HUDEP-2 (cell line): ENCODE results near the gene PGLYRP1.

ENCODE experiments used
- DNase-seq, 76 experiments: peaks; one replicate each; lab custom pipeline; 2025; ENCODE audit not compliant: unreplicated experiment in 76 of 76; lab: John Stamatoyannopoulos, UW

Gene PGLYRP1

DNA sequence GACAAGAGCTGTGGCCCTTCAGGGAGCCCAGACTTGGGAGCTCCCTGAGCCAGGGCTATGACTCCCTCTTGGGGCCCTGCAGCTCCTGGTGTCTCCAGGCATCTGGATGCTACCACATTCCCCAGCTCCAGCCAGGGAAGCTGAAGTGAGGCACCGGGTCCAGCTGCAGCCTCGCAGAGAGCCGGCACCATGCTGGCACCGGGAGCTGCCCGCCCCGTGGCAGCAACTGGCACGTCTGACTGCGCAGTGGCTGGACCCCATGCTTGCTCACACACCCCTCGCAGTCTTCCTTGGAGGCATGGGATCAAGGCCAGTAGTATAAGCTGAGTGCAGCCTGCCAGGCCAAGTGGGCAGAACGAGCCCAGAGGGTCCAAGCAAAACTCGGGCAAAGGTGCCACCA is 10.5 kb upstream of the PGLYRP1 start:
- no peak for DNase-seq

GRCh38 chr19:46032597-46033025 is 9.8 kb upstream of the PGLYRP1 start:
- DNase-seq = no peak

- no peak for DNase-seq
These were observed 9.1 kb upstream of the PGLYRP1 start for GRCh38 chr19:46031781-46032596.

DNA sequence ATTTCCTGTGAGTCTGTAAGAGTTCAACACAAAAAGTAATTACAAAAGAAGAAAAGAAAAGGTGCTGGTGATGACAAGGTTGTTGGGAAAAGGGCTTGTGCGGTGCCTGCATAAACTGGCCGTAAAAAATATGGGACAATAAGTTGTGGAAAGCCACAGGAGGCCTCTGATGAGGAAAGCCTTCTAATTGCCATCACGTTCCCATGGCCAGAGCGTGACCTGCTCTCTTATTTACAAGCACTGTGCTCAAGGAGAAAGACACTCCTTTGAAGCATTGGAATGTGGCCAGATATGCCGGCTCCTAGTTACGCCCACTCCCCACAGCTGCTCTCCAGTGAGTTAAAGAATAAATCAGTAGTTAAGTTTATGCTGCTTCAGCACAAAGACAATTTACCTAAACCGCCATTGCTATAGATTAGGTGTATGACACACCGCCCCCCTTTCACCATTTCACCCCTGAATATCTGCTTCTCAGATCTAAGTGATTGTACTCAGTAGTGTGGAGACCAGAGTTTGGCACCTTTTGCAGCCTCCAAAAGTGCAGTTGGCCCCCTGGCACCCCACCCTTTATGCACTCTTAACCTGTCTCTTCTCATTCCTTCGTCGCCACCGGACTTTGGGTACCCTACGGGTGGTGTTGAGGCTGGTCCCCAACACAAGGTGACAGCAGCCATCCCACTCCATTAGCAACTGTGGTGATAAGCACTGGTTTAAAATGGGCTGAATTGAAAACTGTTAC is 8.1 kb upstream of the PGLYRP1 start:
- no peak for DNase-seq

DNA sequence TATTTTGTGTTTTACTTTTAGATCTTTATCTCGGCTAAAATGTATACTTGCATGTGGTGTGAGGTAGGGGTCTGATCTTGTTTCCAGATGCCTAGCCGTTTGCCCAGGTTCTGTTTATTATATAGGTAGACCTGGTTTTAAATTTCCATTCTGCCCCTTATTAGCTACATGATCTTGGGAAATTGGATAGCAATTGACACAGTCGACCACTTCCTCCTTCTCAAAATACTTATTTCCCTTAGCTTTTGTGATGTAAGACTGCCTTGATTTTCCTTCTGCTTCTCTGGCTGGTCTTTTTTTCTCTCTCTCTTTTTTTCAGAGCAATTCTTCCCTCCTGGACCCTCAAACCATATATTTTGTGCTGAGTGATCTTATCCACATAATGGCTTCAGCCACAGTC is 3.0 kb upstream of the PGLYRP1 start:
- no peak for DNase-seq

GRCh38 chr19:46023311-46023779 is 492 bp upstream of the PGLYRP1 start:
- DNase-seq = no peak

DNA sequence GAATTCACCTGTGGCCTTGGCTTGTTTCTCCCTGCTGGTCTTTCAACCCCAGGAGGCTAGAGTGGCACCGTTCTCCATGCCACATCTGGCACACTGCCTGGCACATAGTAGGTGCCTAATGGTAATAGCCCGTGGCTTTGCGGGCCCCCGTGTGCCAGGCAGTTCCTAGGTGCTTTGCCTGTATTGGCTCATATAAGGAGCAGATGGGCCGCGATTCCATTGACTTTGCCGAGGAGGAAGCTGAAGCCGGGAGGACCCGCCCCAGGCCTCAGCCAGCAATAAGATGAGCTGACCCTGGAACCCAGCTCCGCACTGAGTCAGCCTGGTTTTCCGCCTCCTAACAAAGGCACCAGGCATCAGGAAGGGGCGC is 807 bp downstream of the PGLYRP1 start:
- no peak for DNase-seq

- no peak for DNase-seq
These were observed 1.3 kb downstream of the PGLYRP1 start for GRCh38 chr19:46021531-46022041.

DNA sequence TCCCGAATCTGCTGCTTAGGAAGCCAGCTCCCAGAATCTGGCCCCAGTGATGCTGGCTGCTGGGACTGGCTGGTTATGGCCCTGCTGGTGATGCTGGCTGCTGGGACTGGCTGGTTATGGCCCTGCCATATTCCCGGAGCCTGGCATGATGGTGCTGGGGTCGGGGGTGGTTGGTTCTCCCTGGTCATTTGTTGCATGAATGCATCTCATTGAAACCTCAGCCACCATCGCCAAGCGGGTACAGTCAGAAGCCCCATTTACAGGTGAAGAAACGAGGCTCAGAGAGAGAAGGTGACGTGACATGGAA is 2.1 kb downstream of the PGLYRP1 start:
- no peak for DNase-seq

GRCh38 chr19:46019270-46019669 is 3.6 kb downstream of the PGLYRP1 start:
- DNase-seq = no peak

DNA sequence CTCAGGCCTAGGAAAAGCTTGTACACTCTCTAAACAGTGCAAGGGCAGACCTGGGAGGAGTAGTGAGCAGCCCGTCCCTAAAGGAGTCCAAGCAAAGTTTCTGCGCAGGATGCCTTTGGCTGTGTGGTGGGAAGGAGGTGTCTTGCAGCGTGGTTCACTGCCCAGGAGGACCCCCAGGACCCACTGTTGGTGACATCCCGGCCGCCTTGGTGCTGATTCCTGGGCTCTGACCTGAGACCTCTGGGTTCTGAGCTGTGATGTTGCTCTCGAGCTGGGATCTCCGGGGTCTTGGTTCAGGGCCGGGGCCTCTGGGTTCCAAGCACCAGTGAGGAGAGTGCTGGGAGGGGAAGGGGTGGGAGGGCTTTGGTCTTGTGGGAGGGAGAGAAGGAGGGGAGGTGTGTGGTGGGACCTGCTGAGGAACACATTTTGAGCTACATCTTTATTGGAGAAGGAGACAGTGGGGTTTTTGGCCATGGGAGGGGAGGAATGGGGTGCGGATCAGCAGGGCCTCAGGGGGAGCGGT is 4.1 kb downstream of the PGLYRP1 start:
- no peak for DNase-seq

- DNase-seq = no peak
These were observed 4.8 kb downstream of the PGLYRP1 start for GRCh38 chr19:46017874-46018675.

DNA sequence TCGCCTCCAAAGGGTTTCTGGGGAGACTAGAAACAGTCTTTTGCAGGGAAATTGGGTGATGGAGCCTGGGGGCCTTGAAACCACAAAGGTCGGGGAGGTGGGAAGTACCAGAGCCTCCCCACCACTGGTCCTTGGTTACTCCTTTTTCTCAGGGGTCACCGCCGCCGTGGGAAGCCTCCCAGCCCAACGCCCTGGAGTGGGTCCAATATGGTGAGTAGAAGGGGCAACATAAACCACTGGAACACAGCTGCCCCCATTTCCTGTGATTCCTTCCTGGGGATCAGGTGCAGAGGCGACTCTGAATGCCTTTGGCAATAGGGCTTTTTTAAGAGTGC is 5.8 kb downstream of the PGLYRP1 start:
- no peak for DNase-seq

- DNase-seq = peak in 72 of 76 experiments; percentile 7 to 92 (median 74)
These were observed 6.3 kb downstream of the PGLYRP1 start for GRCh38 chr19:46016426-46017094.

DNA sequence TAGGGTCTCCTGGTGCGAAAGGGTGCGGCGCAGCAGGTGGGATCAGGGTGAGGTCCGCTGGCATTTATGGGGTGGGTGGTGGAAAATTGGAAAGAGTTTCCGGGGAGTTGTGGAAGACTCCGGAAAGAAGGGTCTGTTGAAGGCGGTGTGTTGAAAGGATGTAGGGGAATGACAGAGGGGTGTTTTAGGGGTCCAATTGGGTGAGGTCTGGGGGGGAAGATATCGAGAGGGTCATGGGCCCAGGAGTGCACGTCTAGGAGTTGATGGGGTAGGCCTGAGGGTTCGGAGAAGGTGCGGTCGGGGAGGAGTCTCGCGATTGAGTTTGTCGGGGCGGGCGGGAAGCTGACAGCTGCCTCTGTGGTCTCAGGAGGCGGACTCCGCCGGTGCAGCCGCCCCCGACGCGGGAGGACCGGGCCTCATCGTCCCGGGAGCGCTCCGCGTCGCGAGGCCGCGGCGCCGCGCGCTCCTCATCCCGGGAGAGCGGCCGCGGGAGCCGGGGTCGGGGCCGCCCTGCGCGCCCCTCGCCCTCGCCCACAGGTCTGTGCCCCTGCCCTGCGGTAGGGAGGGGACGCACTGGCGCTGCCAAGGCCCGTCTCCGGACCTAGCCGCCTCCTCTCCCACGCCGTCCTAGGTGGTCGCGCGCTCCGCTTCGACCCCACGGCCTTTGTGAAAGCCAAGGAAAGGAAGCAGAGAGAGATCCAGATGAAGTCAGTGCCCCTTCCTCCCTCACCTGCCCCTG is 7.0 kb downstream of the PGLYRP1 start:
- DNase-seq = no peak

DNA sequence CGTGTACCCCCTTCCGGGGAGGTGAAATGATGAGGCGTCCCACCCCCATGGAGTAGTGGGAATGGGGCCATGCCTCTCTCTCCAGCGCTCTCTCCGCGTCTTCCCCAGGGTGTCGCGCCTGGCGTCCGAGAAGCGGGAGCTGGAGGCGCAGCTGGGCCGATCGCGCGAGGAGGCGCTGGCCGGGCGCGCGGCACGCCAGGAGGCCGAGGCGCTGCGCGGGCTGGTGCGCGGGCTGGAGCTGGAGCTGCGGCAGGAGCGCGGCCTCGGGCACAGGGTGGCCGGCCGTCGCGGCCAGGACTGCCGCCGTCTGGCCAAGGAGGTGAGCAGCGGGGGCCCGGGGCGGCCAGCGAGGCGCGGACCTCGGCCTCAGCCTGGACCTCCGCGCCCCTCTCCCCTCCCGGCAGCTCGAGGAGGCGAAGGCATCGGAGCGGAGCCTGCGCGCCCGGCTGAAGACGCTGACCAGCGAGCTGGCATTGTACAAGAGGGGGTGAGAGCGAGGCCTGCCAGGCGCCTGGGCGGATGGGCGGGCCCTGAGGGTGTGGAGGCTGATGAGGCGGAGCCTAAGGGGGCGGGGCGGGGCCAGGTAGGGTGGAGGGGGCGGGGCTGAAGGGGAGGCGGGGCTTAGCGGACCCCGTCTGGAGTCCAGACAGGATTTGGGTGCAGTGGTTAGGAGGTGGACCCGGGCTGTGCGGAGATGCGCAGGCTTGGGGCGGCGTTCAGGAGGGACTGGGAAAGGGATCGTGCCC is 7.7 kb downstream of the PGLYRP1 start:
- DNase-seq = peak in 44 of 76 experiments; percentile 7 to 72 (median 52)

- no peak for DNase-seq
These were observed 8.3 kb downstream of the PGLYRP1 start for GRCh38 chr19:46014534-46014933.

- peak in 63 of 76 experiments; percentile 11 to 81 (median 60) for DNase-seq
These were observed 13.0 kb downstream of the PGLYRP1 start for GRCh38 chr19:46009530-46010510.
